Memory B cell (primary cell): ENCODE data around the gene ARFIP1.
A peak's percentile ranks its signal among the peaks of the same experiment; 100 is the strongest.
"Not testable (repeated sequence)": the region's sequence is repeated elsewhere in the genome, so short reads cannot be mapped to it uniquely, and the experiment has no call there.

Experiments used
- ATAC-seq: fragments of 150-1000 bp; cut with Tn5 transposase; 2 replicates; pipeline ENCODE4 v1.10.0; 2021; ENCODE audit warnings: low read depth, mild to moderate bottlenecking, moderate library complexity
- DNase-seq, 2 donors: peaks; one replicate each; pipeline ENCODE4 v3.0.0; 2022; ENCODE audit warnings: low spot score in 2 of 2
- H3K27ac Mint-ChIP-seq: one replicate; pipeline ENCODE4 v1.8.0; 2022; ENCODE audit warnings: mild to moderate bottlenecking, moderate library complexity, mixed read lengths
- H3K27me3 Mint-ChIP-seq: one replicate; pipeline ENCODE4 v1.8.0; 2022; ENCODE audit warnings: mixed read lengths
- H3K36me3 Mint-ChIP-seq: one replicate; pipeline ENCODE4 v1.8.0; 2022; ENCODE audit warnings: mild to moderate bottlenecking, mixed read lengths
- H3K4me1 Mint-ChIP-seq: one replicate; pipeline ENCODE4 v1.8.0; 2022; ENCODE audit warnings: mixed read lengths
- H3K4me3 Mint-ChIP-seq: one replicate; pipeline ENCODE4 v1.8.0; 2022; ENCODE audit warnings: mild to moderate bottlenecking, moderate library complexity, mixed read lengths
- H3K9me3 Mint-ChIP-seq: one replicate; pipeline ENCODE4 v1.8.0; 2022; ENCODE audit warnings: mixed read lengths

Gene ARFIP1

GRCh38 chr4:152779513-152780266, at the start of gene ARFIP1, which contains the start of gene TIGD4:
Gene ARFIP1, plus strand, starts transcription at chr4:152779954. Its CDS starts 49,680 bp downstream, at chr4:152829634.
Gene TIGD4, minus strand, starts transcription at chr4:152779730. Its CDS starts 8,726 bp downstream, at chr4:152771004.
- DNase-seq (peak; percentile 88 to 90), ATAC-seq (peak; percentile 90)
- no peaks in the 10 kb centered on the region for H3K9me3 Mint-ChIP-seq
- peaks cover 37% of the 10 kb centered on the region for H3K4me1 Mint-ChIP-seq
- H3K27me3 Mint-ChIP-seq = no peaks in the 10 kb centered on the region
- H3K27ac Mint-ChIP-seq = peak within 1 kb of the TSS; percentile 98
- H3K36me3 Mint-ChIP-seq = no peaks in the 10 kb centered on the region
- peak within 1 kb of the TSS; percentile 98 for H3K4me3 Mint-ChIP-seq

- H3K4me1 Mint-ChIP-seq = peaks cover 21% of the 10 kb centered on the region
- H3K4me3 Mint-ChIP-seq = no peak overlapping the region
- no peaks in the 10 kb centered on the region for H3K9me3 Mint-ChIP-seq
- H3K27ac Mint-ChIP-seq = no peak overlapping the region
- DNase-seq (no peak), ATAC-seq (no peak)
- H3K36me3 Mint-ChIP-seq = no peaks in the 10 kb centered on the region
- no peaks in the 10 kb centered on the region for H3K27me3 Mint-ChIP-seq
Measured at GRCh38 chr4:152731997-152732396, 47.8 kb upstream of the ARFIP1 start.

- H3K27ac Mint-ChIP-seq = peak overlapping the region; percentile 33
- no peaks in the 10 kb centered on the region for H3K27me3 Mint-ChIP-seq
- no peaks in the 10 kb centered on the region for H3K9me3 Mint-ChIP-seq
- peaks cover 15% of the 10 kb centered on the region for H3K4me1 Mint-ChIP-seq
- no peaks in the 10 kb centered on the region for H3K36me3 Mint-ChIP-seq
- DNase-seq (no peak), ATAC-seq (peak; percentile 43)
- no peak overlapping the region for H3K4me3 Mint-ChIP-seq
Measured at GRCh38 chr4:152734015-152734698, 45.6 kb upstream of the ARFIP1 start.

- no peaks in the 10 kb centered on the region for H3K9me3 Mint-ChIP-seq
- ATAC-seq = peak; percentile 19
- no peak for DNase-seq
- H3K4me3 Mint-ChIP-seq = no peak overlapping the region
- no peak overlapping the region for H3K27ac Mint-ChIP-seq
- no peaks in the 10 kb centered on the region for H3K36me3 Mint-ChIP-seq
- no peaks in the 10 kb centered on the region for H3K27me3 Mint-ChIP-seq
- peaks cover 15% of the 10 kb centered on the region for H3K4me1 Mint-ChIP-seq
Measured at GRCh38 chr4:152734699-152735050, 45.1 kb upstream of the ARFIP1 start.

GRCh38 chr4:152735396-152735859, 44.3 kb upstream of the ARFIP1 start:
- H3K9me3 Mint-ChIP-seq = no peaks in the 10 kb centered on the region
- no peaks in the 10 kb centered on the region for H3K27me3 Mint-ChIP-seq
- H3K4me1 Mint-ChIP-seq = peaks cover 15% of the 10 kb centered on the region
- no peak overlapping the region for H3K4me3 Mint-ChIP-seq
- H3K36me3 Mint-ChIP-seq = no peaks in the 10 kb centered on the region
- ATAC-seq (peak; percentile 66), DNase-seq (peak in 1 of 2 donors; percentile 25)
- peak overlapping the region; percentile 56 for H3K27ac Mint-ChIP-seq

- ATAC-seq (no peak), DNase-seq (no peak)
- no peaks in the 10 kb centered on the region for H3K36me3 Mint-ChIP-seq
- H3K27me3 Mint-ChIP-seq = no peaks in the 10 kb centered on the region
- H3K27ac Mint-ChIP-seq = peak overlapping the region; percentile 56
- H3K4me1 Mint-ChIP-seq = peaks cover 15% of the 10 kb centered on the region
- no peaks in the 10 kb centered on the region for H3K9me3 Mint-ChIP-seq
- H3K4me3 Mint-ChIP-seq = no peak overlapping the region
Measured at GRCh38 chr4:152735906-152736305, 43.8 kb upstream of the ARFIP1 start.

GRCh38 chr4:152738827-152739226, 40.9 kb upstream of the ARFIP1 start:
- Mint-ChIP-seq H3K9me3 (no peaks in the 10 kb centered on the region), H3K27ac (no peak overlapping the region), H3K4me1 (peaks cover 13% of the 10 kb centered on the region), H3K27me3 (no peaks in the 10 kb centered on the region), H3K4me3 (no peak overlapping the region), H3K36me3 (no peaks in the 10 kb centered on the region)
- ATAC-seq (no peak), DNase-seq (no peak)

- Mint-ChIP-seq H3K4me1 (no peaks in the 10 kb centered on the region), H3K36me3 (no peaks in the 10 kb centered on the region), H3K27ac (no peak overlapping the region), H3K4me3 (no peak overlapping the region), H3K27me3 (peaks cover 3% of the 10 kb centered on the region), H3K9me3 (no peaks in the 10 kb centered on the region)
- DNase-seq = no peak
- ATAC-seq = no peak
Measured at GRCh38 chr4:152747444-152747843, 32.3 kb upstream of the ARFIP1 start.

GRCh38 chr4:152748619-152749018, 31.1 kb upstream of the ARFIP1 start:
- no peak for ATAC-seq

GRCh38 chr4:152763796-152764195, 16.0 kb upstream of the ARFIP1 start:
- no peak overlapping the region for H3K4me3 Mint-ChIP-seq
- no peaks in the 10 kb centered on the region for H3K36me3 Mint-ChIP-seq
- ATAC-seq = no peak
- H3K9me3 Mint-ChIP-seq = no peaks in the 10 kb centered on the region
- no peak overlapping the region for H3K27ac Mint-ChIP-seq
- H3K27me3 Mint-ChIP-seq = no peaks in the 10 kb centered on the region
- H3K4me1 Mint-ChIP-seq = no peaks in the 10 kb centered on the region
- no peak for DNase-seq

More at GRCh38 chr4:152748619-152749018, 31.1 kb upstream of the ARFIP1 start:
- DNase-seq = no peak
- H3K27me3 Mint-ChIP-seq = peaks cover 3% of the 10 kb centered on the region
- H3K27ac Mint-ChIP-seq = no peak overlapping the region
- no peaks in the 10 kb centered on the region for H3K9me3 Mint-ChIP-seq
- H3K4me3 Mint-ChIP-seq = no peak overlapping the region
- no peaks in the 10 kb centered on the region for H3K4me1 Mint-ChIP-seq
- H3K36me3 Mint-ChIP-seq = no peaks in the 10 kb centered on the region

- not testable (repeated sequence) for H3K9me3 Mint-ChIP-seq, ATAC-seq, H3K27ac Mint-ChIP-seq, H3K36me3 Mint-ChIP-seq, DNase-seq, H3K4me3 Mint-ChIP-seq, H3K27me3 Mint-ChIP-seq, H3K4me1 Mint-ChIP-seq
Measured at GRCh38 chr4:152765069-152765737, 14.6 kb upstream of the ARFIP1 start.

- ATAC-seq = peak; percentile 57
- H3K27ac Mint-ChIP-seq = no peak overlapping the region
Measured at GRCh38 chr4:152771741-152772533, 7.8 kb upstream of the ARFIP1 start.

GRCh38 chr4:152773339-152773738, 6.4 kb upstream of the ARFIP1 start:
- Mint-ChIP-seq H3K27ac (no peak overlapping the region), H3K27me3 (no peaks in the 10 kb centered on the region), H3K9me3 (no peaks in the 10 kb centered on the region), H3K36me3 (no peaks in the 10 kb centered on the region), H3K4me3 (no peak overlapping the region), H3K4me1 (peaks cover 14% of the 10 kb centered on the region)
- no peak for ATAC-seq
- no peak for DNase-seq

More at GRCh38 chr4:152771741-152772533, 7.8 kb upstream of the ARFIP1 start:
- no peak for DNase-seq
- H3K36me3 Mint-ChIP-seq = no peaks in the 10 kb centered on the region
- no peaks in the 10 kb centered on the region for H3K9me3 Mint-ChIP-seq
- no peak overlapping the region for H3K4me3 Mint-ChIP-seq
- H3K4me1 Mint-ChIP-seq = peaks cover 7% of the 10 kb centered on the region
- no peaks in the 10 kb centered on the region for H3K27me3 Mint-ChIP-seq
